ENCODE measurements around the gene VN1R2. TPM values are rescaled to one million over a fixed set of nuclear protein-coding genes. Genes with fewer than 3 reads are reported as not detected.

Gene VN1R2
- polyA plus RNA-seq, 2 donors: not detected

Other genes with a start within 250 kb of the VN1R2 start
- not detected for gene ERVV-1, start 244.4 kb upstream of the VN1R2 start, polyA plus RNA-seq
- gene ERVV-2, start 213.6 kb upstream of the VN1R2 start, polyA plus RNA-seq: not detected
- gene ZNF160, start 154.9 kb upstream of the VN1R2 start, polyA plus RNA-seq: 10 to 100 TPM in 1 of 2 donors, 1 to 10 TPM in 1; 7.6 to 18.2 TPM
- 1 to 10 TPM; 1.4 to 2.3 TPM for gene ZNF415, start 125.4 kb upstream of the VN1R2 start, polyA plus RNA-seq
- 1 to 10 TPM; 1.2 to 1.8 TPM for gene ZNF347, start 99.2 kb upstream of the VN1R2 start, polyA plus RNA-seq
- 1 to 10 TPM; 1.1 to 1.3 TPM for gene ZNF665, start 64.9 kb upstream of the VN1R2 start, polyA plus RNA-seq
- gene ZNF677, start 3.4 kb upstream of the VN1R2 start, polyA plus RNA-seq: 1 to 10 TPM; 3.5 to 5.1 TPM
- gene VN1R4, start 9.4 kb downstream of the VN1R2 start, polyA plus RNA-seq: not detected
- gene ZNF845, start 75.5 kb downstream of the VN1R2 start, polyA plus RNA-seq: 1 to 10 TPM; 1.7 to 2.2 TPM
- 1 to 10 TPM; 3.2 to 5.2 TPM for gene ZNF525, start 107.4 kb downstream of the VN1R2 start, polyA plus RNA-seq
- 1 to 10 TPM; 1.6 to 3.2 TPM for gene ZNF765, start 136.9 kb downstream of the VN1R2 start, polyA plus RNA-seq
- gene ZNF761, start 173.7 kb downstream of the VN1R2 start, polyA plus RNA-seq: 1 to 10 TPM; 3.8 to 5.8 TPM
- gene ZNF813, start 209.4 kb downstream of the VN1R2 start, polyA plus RNA-seq: under 1 TPM; 0.82 to 0.96 TPM

All from esophagus (tissue), 2 donors.